Neural progenitor cell (in vitro differentiated cells): ENCODE data around the gene TBC1D7. TPM values are rescaled to one million over a fixed set of nuclear protein-coding genes. Genes with fewer than 3 reads are reported as not detected.

ENCODE experiments used
- DNase-seq: peaks from one replicate; pipeline ENCODE4 v3.0.0-alpha.2; 2016; ENCODE audit warnings: low spot score
- H2AFZ ChIP-seq: fragments of 200-600 bp; sonication (generic); replicated peaks from 2 replicates; pipeline ENCODE4 v1.6.1; 2016; ENCODE audit warnings: antibody characterized with exemption
- H3F3A ChIP-seq: fragments of 200-600 bp; sonication (generic); 2 replicates; pipeline ENCODE4 v1.6.1; 2016; ENCODE audit warnings: antibody characterized with exemption, low read depth
- H3K27ac ChIP-seq: fragments of 200-600 bp; sonication (generic); 2 replicates; pipeline ENCODE4 v1.5.1; 2016; ENCODE audit warnings: mild to moderate bottlenecking
- H3K27me3 ChIP-seq: fragments of 200-600 bp; sonication (generic); 2 replicates; pipeline ENCODE4 v1.6.1; 2016; ENCODE audit warnings: mild to moderate bottlenecking, moderate library complexity
- H3K36me3 ChIP-seq: fragments of 200-600 bp; sonication (generic); 2 replicates; pipeline ENCODE4 v1.5.1; 2016
- H3K4me1 ChIP-seq: fragments of 200-600 bp; sonication (generic); 2 replicates; pipeline ENCODE4 v1.6.1; 2016; ENCODE audit warnings: mixed run types
- H3K4me2 ChIP-seq: fragments of 200-600 bp; sonication (generic); 2 replicates; pipeline ENCODE4 v1.6.1; 2016
- H3K4me3 ChIP-seq: fragments of 200-600 bp; sonication (generic); 2 replicates; pipeline ENCODE4 v1.5.1; 2016
- H3K79me2 ChIP-seq: fragments of 200-600 bp; sonication (generic); 2 replicates; pipeline ENCODE4 v1.6.1; 2016; ENCODE audit warnings: low read depth
- H3K9ac ChIP-seq: fragments of 200-600 bp; sonication (generic); 2 replicates; pipeline ENCODE4 v1.6.1; 2016
- H3K9me3 ChIP-seq: fragments of 200-600 bp; sonication (generic); 2 replicates; pipeline ENCODE4 v1.5.1; 2016; ENCODE audit warnings: low read depth
- H4K20me1 ChIP-seq: fragments of 200-600 bp; sonication (generic); 2 replicates; pipeline ENCODE4 v1.6.1; 2016; ENCODE audit warnings: low read depth
- H3K27ac Mint-ChIP-seq: 3 replicates; pipeline ENCODE4 v1.8.0; 2021; ENCODE audit warnings: mixed read lengths
- H3K27me3 Mint-ChIP-seq: 2 replicates; pipeline ENCODE4 v1.8.0; 2022; ENCODE audit warnings: low read depth, mild to moderate bottlenecking, inconsistent platforms, moderate library complexity, mixed read lengths; ENCODE audit not compliant: insufficient read depth
- H3K36me3 Mint-ChIP-seq: 3 replicates; pipeline ENCODE4 v1.8.0; 2021; ENCODE audit warnings: mixed read lengths
- H3K4me1 Mint-ChIP-seq: 3 replicates; pipeline ENCODE4 v1.8.0; 2021; ENCODE audit warnings: mixed read lengths
- H3K4me3 Mint-ChIP-seq: 3 replicates; pipeline ENCODE4 v1.8.0; 2021; ENCODE audit warnings: mild to moderate bottlenecking, moderate library complexity, mixed read lengths
- H3K9me3 Mint-ChIP-seq: 3 replicates; pipeline ENCODE4 v1.8.0; 2020; ENCODE audit warnings: mixed read lengths
- EZH2 ChIP-seq: fragments of 200-600 bp; sonication (generic); IDR thresholded peaks from 2 replicates; pipeline ENCODE4 v1.6.1; 2017; ENCODE audit warnings: antibody characterized with exemption, mild to moderate bottlenecking, moderate library complexity
- EZH2phosphoT487 ChIP-seq: fragments of 200-600 bp; sonication (generic); IDR thresholded peaks from 2 replicates; pipeline ENCODE4 v1.6.1; 2017; ENCODE audit warnings: antibody characterized with exemption
- total RNA-seq: library from RNA; depleted of rRNA; stranded (reverse); fragments of >200 nt; gene quantifications from 2 replicates; pipeline ENCODE4 v1.2.3, GENCODE V29; 2015; ENCODE audit warnings: low replicate concordance
- TF ChIP-seq, protein P1 (sequence below): fragments of 200-600 bp; sonication (generic); IDR thresholded peaks from 2 replicates; pipeline ENCODE4 v1.5.1; 2017; ENCODE audit warnings: antibody characterized with exemption, mild to moderate bottlenecking

TBC1D7 gene
- total RNA-seq, 1 donor from 2014 or later: 54.9 TPM

DNA sequence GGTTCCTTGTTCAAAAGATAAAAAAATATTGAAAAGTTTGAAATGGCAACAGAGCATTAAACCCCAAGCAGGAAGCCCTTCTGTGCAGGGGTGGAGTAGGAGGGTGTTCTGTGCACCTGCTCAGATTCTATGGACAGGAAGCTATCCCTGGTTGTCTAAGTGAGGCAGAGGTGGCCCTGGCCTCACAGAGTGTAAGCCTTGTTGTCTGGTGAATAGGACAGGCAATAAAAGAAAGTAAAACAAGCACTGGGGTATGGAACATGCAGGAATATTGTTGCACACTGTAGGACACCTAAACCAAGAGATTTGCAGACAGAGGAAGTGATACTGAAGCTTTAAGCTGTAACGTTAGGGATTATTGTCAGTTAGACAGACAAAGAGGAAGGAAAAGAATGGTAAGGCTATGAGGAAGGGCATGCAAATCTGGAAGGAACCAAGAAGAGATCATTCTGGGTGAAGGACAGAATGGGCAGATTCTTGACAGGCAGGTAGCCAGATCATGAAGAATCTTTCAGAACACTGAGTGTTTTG, 66.8 kb downstream of the TBC1D7 start:
- Histone ChIP-seq H3K4me1 (peaks cover 7% of the 10 kb centered on the region), H3F3A (no peaks in the 10 kb centered on the region), H3K9ac (no peak overlapping the region), H4K20me1 (no peaks in the 10 kb centered on the region), H3K79me2 (no peaks in the 10 kb centered on the region), H3K27ac (no peak overlapping the region), H3K4me3 (no peak overlapping the region), H3K36me3 (no peaks in the 10 kb centered on the region), H3K9me3 (no peaks in the 10 kb centered on the region), H3K4me2 (no peak overlapping the region), H2AFZ (no peak overlapping the region), H3K27me3 (no peaks in the 10 kb centered on the region)
- Mint-ChIP-seq H3K4me3 (no peak overlapping the region), H3K27ac (no peak overlapping the region), H3K9me3 (peaks cover 2% of the 10 kb centered on the region), H3K27me3 (peaks cover 2% of the 10 kb centered on the region), H3K4me1 (no peaks in the 10 kb centered on the region), H3K36me3 (no peaks in the 10 kb centered on the region)
- TF ChIP-seq EZH2phosphoT487: no peak
- no peak for DNase-seq

DNA sequence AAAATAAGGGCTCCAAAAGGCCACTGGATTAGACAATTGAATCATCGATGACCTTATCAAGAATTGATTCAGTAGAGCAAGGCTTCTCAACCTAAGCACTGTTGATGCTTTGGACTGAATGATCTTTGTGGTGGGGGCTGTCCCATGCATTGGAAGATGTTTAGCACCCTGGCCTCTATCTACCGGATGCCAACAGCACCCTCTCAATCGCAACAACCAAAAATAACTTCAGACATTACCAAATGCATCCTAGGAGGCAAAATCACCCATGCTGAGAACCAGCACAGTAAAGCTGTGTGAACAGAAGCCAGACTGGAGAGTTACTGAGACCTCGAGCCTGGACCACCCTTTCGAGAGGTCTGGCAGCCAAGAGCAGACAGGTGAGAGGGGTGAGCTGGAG, 67.5 kb downstream of the TBC1D7 start:
- Histone ChIP-seq H3K9ac (no peak overlapping the region), H3K36me3 (no peaks in the 10 kb centered on the region), H3K4me1 (peaks cover 7% of the 10 kb centered on the region), H3K4me2 (no peak overlapping the region), H3K9me3 (no peaks in the 10 kb centered on the region), H4K20me1 (no peaks in the 10 kb centered on the region), H3F3A (no peaks in the 10 kb centered on the region), H3K27ac (no peak overlapping the region), H3K27me3 (no peaks in the 10 kb centered on the region), H3K4me3 (no peak overlapping the region), H3K79me2 (no peaks in the 10 kb centered on the region), H2AFZ (no peak overlapping the region)
- no peak overlapping the region for H3K27ac Mint-ChIP-seq
- H3K9me3 Mint-ChIP-seq: no peaks in the 10 kb centered on the region
- no peak overlapping the region for H3K4me3 Mint-ChIP-seq
- no peaks in the 10 kb centered on the region for H3K4me1 Mint-ChIP-seq
- no peaks in the 10 kb centered on the region for H3K36me3 Mint-ChIP-seq
- DNase-seq: no peak
- TF ChIP-seq, protein P1, sequence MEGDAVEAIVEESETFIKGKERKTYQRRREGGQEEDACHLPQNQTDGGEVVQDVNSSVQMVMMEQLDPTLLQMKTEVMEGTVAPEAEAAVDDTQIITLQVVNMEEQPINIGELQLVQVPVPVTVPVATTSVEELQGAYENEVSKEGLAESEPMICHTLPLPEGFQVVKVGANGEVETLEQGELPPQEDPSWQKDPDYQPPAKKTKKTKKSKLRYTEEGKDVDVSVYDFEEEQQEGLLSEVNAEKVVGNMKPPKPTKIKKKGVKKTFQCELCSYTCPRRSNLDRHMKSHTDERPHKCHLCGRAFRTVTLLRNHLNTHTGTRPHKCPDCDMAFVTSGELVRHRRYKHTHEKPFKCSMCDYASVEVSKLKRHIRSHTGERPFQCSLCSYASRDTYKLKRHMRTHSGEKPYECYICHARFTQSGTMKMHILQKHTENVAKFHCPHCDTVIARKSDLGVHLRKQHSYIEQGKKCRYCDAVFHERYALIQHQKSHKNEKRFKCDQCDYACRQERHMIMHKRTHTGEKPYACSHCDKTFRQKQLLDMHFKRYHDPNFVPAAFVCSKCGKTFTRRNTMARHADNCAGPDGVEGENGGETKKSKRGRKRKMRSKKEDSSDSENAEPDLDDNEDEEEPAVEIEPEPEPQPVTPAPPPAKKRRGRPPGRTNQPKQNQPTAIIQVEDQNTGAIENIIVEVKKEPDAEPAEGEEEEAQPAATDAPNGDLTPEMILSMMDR: no peak
- TF ChIP-seq EZH2 (no peak), EZH2phosphoT487 (no peak)
- peaks cover 2% of the 10 kb centered on the region for H3K27me3 Mint-ChIP-seq

- Mint-ChIP-seq H3K4me3 (no peak overlapping the region), H3K36me3 (no peaks in the 10 kb centered on the region), H3K27ac (no peak overlapping the region), H3K4me1 (no peaks in the 10 kb centered on the region), H3K9me3 (peaks cover 3% of the 10 kb centered on the region), H3K27me3 (peaks cover 2% of the 10 kb centered on the region)
- Histone ChIP-seq H3K4me1 (peaks cover 7% of the 10 kb centered on the region), H3K9ac (no peak overlapping the region), H3K4me3 (no peak overlapping the region), H4K20me1 (no peaks in the 10 kb centered on the region), H3K9me3 (no peaks in the 10 kb centered on the region), H3K79me2 (no peaks in the 10 kb centered on the region), H3F3A (no peaks in the 10 kb centered on the region), H3K27me3 (no peaks in the 10 kb centered on the region), H3K4me2 (no peak overlapping the region), H3K36me3 (no peaks in the 10 kb centered on the region), H2AFZ (no peak overlapping the region), H3K27ac (no peak overlapping the region)
- no peak for TF ChIP-seq EZH2phosphoT487
- TF ChIP-seq, protein P1: no peak
- no peak for TF ChIP-seq EZH2
- no peak for DNase-seq
These were observed 68.2 kb downstream of the TBC1D7 start for GRCh38 chr6:13260101-13260598.

GRCh38 chr6:13259393-13259792, 68.9 kb downstream of the TBC1D7 start:
- H2AFZ ChIP-seq: no peak overlapping the region
- DNase-seq: no peak
- H3K79me2 ChIP-seq: no peaks in the 10 kb centered on the region
- no peak overlapping the region for H3K4me2 ChIP-seq
- Mint-ChIP-seq H3K4me1 (no peaks in the 10 kb centered on the region), H3K4me3 (no peak overlapping the region), H3K27ac (no peak overlapping the region), H3K36me3 (no peaks in the 10 kb centered on the region), H3K9me3 (peaks cover 5% of the 10 kb centered on the region), H3K27me3 (peaks cover 2% of the 10 kb centered on the region)
- peaks cover 7% of the 10 kb centered on the region for H3K4me1 ChIP-seq
- H3K36me3 ChIP-seq: no peaks in the 10 kb centered on the region
- H3K27ac ChIP-seq: no peak overlapping the region
- H3K9me3 ChIP-seq: no peaks in the 10 kb centered on the region
- no peak overlapping the region for H3K9ac ChIP-seq
- no peak overlapping the region for H3K4me3 ChIP-seq
- TF ChIP-seq EZH2 (no peak), EZH2phosphoT487 (no peak)
- TF ChIP-seq, protein P1: no peak
- no peaks in the 10 kb centered on the region for H4K20me1 ChIP-seq
- H3F3A ChIP-seq: no peaks in the 10 kb centered on the region
- no peaks in the 10 kb centered on the region for H3K27me3 ChIP-seq
